Measurements from ENCODE around the gene CYBRD1.

DNA sequence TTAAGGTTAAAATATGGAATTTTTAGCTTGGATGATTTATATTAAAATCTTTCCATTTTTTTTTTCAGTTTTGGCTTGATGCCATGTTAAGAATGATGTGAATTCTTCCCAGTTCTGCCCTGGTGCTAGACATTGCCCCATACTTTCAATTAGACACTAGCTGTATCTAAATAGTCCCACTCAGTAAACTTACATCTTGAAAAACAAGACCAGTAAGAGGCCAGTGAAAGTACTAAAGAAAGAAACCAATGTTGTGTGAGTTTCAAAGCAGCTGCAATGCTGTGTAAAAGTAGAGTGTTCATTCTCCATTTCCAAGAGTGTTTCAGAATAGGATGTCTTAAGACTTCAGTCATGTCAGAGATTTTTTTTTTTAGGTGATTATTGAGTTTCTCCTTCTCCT, 40.0 kb upstream of the CYBRD1 start:
- TF ChIP-seq POLR2A (IDR thresholded peaks at IDR 0.05), result no peak
- TF ChIP-seq, protein P1, sequence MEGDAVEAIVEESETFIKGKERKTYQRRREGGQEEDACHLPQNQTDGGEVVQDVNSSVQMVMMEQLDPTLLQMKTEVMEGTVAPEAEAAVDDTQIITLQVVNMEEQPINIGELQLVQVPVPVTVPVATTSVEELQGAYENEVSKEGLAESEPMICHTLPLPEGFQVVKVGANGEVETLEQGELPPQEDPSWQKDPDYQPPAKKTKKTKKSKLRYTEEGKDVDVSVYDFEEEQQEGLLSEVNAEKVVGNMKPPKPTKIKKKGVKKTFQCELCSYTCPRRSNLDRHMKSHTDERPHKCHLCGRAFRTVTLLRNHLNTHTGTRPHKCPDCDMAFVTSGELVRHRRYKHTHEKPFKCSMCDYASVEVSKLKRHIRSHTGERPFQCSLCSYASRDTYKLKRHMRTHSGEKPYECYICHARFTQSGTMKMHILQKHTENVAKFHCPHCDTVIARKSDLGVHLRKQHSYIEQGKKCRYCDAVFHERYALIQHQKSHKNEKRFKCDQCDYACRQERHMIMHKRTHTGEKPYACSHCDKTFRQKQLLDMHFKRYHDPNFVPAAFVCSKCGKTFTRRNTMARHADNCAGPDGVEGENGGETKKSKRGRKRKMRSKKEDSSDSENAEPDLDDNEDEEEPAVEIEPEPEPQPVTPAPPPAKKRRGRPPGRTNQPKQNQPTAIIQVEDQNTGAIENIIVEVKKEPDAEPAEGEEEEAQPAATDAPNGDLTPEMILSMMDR (IDR thresholded peaks at IDR 0.05 in 4 of 5, conservative IDR thresholded peaks at IDR 0.05 in 1 of 5), result no peak

All from gastrocnemius medialis (tissue), 4 donors.